Measurements from ENCODE around the gene CATSPERZ. TPM values are rescaled to one million over a fixed set of nuclear protein-coding genes. Genes with fewer than 3 reads are reported as not detected.

Gene CATSPERZ
- total and polyA plus RNA-seq, 9 of the 15 experiments (the other 6 are each of a cell fraction or from before 2014, with no cell fraction given): 0.86 to 8.5 (median 3.5) TPM

DNA sequence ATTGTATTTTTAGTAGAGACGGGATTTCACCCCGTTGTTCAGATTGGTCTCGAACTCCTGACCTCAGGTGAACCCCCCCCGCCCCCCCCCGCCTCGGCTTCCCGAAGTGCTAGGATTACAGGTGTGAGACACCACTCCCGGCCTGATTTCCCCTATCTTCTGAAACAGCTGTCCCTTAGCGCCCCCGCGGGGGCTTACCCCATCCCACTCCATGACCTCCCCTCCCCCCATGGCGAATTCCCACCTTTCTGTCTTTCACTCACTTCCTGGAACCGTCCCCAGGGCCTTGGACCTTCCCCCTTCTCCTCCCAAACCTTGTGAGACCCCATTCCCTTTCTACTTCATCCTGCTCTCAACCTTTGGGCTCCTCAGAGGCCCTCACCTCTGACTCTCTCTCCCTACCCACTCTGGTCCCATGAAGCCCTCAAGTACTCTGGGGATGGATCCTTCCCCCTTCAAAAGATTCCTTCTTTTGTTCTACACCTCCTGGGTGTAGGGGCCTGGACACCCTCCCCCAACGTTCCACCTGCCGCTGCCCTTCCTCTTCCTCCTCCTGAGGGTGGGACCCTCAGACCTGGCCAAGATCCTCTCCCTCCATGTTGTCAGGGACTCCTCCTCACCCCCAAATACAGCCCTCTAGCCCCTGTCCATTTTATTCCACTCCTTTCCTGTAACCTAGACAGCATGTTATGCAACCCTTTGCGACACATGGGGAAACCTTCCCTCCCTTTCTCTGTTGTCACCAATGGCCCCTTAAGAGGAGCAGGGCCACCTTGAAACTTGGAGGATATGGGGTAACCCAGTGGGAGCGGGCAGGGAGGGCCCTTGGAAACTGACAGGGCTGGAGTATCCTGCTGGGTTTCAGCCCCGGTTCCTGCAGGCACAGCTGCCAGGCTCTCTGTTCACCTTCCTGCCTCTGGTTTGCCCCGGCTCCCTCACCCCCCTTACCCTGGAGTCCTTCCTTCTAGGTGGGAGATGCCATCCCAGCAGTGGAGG, 18.9 kb downstream of the CATSPERZ start:
- WGBS (ENCODE audit: insufficient coverage, low coverage, missing lambda C conversion rate): 19% methylated on average over 17 of the region's 19 CpGs
- no peaks in the 10 kb centered on the region for H3K27me3 ChIP-seq (ENCODE audit: control insufficient read depth in 2 of 2, insufficient read depth in 2 of 2, low read length in 2 of 2)
- H3K4me3 ChIP-seq: peak overlapping the region; percentile 94
- peaks cover 30% of the 10 kb centered on the region for H3K79me2 ChIP-seq (ENCODE audit: control insufficient read depth, insufficient read depth, low read length)
- FAIRE-seq (no peak), ATAC-seq (no peak), DNase-seq (ENCODE audit: extremely low read depth in 1 of 4, low spot score in 3 of 4) (peak in 3 of 4 experiments; percentile 59 to 76 (median 71))
- CTCF ChIA-PET (ENCODE audit: low intra/inter-chr PET ratio): interaction anchor here (0.6 to 2.7 kb wide), 4 partner anchors 24 to 36 kb away, joined by 3 to 19 read pairs (median 8); no protein-coding TSS in a partner anchor
- POLR2A ChIA-PET: interaction anchor here (0.5 to 2.6 kb wide), 5 partner anchors 8 to 133 kb away, joined by 3 to 12 read pairs (median 4); partner anchors contain the start of gene STIP1
- in situ Hi-C loops (cut with MboI): no loop called here
- BruUV-seq (replicated peaks): TSS peak; percentile 29
- H3K27ac ChIP-seq (ENCODE audit: extremely low read depth, low read depth, low read length): peak overlapping the region; percentile 99; the same call in 2 of the 3 replicates
- H2AFZ ChIP-seq (ENCODE audit: low read depth, low read length): no peak overlapping the region
- no peaks in the 10 kb centered on the region for H3K9me1 ChIP-seq (ENCODE audit: control insufficient read depth, insufficient read depth, low read length)
- peaks cover 10 to 66% of the 10 kb centered on the region in 2 experiments; a peak in 4 of 5 replicates for H3K4me1 ChIP-seq (replicated peaks in 1 of 2; ENCODE audit: control insufficient read depth in 2 of 2, insufficient read depth in 2 of 2, low read length in 2 of 2)
- H3K4me2 ChIP-seq (ENCODE audit: insufficient read depth, low read length): peak overlapping the region; percentile 95
- no peaks in the 10 kb centered on the region for H3K9me3 ChIP-seq (replicated peaks; ENCODE audit: control insufficient read depth, insufficient read depth, low read depth, low read length)
- H4K20me1 ChIP-seq (replicated peaks; ENCODE audit: control insufficient read depth, insufficient read depth, low read length): no peaks in the 10 kb centered on the region; the same call in 1 of the 2 replicates
- intact Hi-C loops (cut with micrococcal nuclease): no loop called here
- H3K9ac ChIP-seq (ENCODE audit: insufficient read depth in 1 of 2, low read depth in 2 of 2, low read length in 2 of 2): peak overlapping the region; percentile 92 to 94; a peak in 3 of 4 replicates
- H3K36me3 ChIP-seq (ENCODE audit: control insufficient read depth, insufficient read depth, low read length): peaks cover 58% of the 10 kb centered on the region; the same call in 2 of the 3 replicates
- TF ChIP-seq NKRF (IDR thresholded peaks at IDR 0.05; ENCODE audit: borderline replicate concordance): 0 out of 2 replicates have a peak, but pooled peaks have one; percentile 37
- no peak for TF ChIP-seq SFPQ (IDR thresholded peaks at IDR 0.05; ENCODE audit: low read depth, low read length)
- TF ChIP-seq RNF2 (IDR thresholded peaks at IDR 0.05): no peak
- TF ChIP-seq NFE2L1 (tag; IDR thresholded peaks at IDR 0.05; ENCODE audit: borderline replicate concordance, low read depth): no peak
- TF ChIP-seq STAT5A (IDR thresholded peaks at IDR 0.05; ENCODE audit: borderline replicate concordance, low read length): no peak
- TF ChIP-seq, protein P1, sequence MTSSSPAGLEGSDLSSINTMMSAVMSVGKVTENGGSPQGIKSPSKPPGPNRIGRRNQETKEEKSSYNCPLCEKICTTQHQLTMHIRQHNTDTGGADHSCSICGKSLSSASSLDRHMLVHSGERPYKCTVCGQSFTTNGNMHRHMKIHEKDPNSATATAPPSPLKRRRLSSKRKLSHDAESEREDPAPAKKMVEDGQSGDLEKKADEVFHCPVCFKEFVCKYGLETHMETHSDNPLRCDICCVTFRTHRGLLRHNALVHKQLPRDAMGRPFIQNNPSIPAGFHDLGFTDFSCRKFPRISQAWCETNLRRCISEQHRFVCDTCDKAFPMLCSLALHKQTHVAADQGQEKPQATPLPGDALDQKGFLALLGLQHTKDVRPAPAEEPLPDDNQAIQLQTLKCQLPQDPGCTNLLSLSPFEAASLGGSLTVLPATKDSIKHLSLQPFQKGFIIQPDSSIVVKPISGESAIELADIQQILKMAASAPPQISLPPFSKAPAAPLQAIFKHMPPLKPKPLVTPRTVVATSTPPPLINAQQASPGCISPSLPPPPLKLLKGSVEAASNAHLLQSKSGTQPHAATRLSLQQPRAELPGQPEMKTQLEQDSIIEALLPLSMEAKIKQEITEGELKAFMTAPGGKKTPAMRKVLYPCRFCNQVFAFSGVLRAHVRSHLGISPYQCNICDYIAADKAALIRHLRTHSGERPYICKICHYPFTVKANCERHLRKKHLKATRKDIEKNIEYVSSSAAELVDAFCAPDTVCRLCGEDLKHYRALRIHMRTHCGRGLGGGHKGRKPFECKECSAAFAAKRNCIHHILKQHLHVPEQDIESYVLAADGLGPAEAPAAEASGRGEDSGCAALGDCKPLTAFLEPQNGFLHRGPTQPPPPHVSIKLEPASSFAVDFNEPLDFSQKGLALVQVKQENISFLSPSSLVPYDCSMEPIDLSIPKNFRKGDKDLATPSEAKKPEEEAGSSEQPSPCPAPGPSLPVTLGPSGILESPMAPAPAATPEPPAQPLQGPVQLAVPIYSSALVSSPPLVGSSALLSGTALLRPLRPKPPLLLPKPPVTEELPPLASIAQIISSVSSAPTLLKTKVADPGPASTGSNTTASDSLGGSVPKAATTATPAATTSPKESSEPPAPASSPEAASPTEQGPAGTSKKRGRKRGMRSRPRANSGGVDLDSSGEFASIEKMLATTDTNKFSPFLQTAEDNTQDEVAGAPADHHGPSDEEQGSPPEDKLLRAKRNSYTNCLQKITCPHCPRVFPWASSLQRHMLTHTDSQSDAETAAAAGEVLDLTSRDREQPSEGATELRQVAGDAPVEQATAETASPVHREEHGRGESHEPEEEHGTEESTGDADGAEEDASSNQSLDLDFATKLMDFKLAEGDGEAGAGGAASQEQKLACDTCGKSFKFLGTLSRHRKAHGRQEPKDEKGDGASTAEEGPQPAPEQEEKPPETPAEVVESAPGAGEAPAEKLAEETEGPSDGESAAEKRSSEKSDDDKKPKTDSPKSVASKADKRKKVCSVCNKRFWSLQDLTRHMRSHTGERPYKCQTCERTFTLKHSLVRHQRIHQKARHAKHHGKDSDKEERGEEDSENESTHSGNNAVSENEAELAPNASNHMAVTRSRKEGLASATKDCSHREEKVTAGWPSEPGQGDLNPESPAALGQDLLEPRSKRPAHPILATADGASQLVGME (CRISPR knock-in tag; IDR thresholded peaks at IDR 0.05): no peak
- no peak for TF ChIP-seq SAFB (IDR thresholded peaks at IDR 0.05; ENCODE audit: borderline replicate concordance, low read depth, low read length)
- TF ChIP-seq NFE2 (IDR thresholded peaks at IDR 0.05; ENCODE audit: low read depth): no peak
- no peak for TF ChIP-seq BHLHE40 (IDR thresholded peaks at IDR 0.05; ENCODE audit: low read length)
- no peak for TF ChIP-seq LEF1 (IDR thresholded peaks at IDR 0.05)
